AG04450 (cell line): Measurements from ENCODE around the gene SV2C. TPM values are rescaled to one million over a fixed set of nuclear protein-coding genes. Genes with fewer than 3 reads are reported as not detected.

Source experiments
- CTCF ChIA-PET: fragments of 300-600, 350-600 bp; formaldehyde crosslinking; extraction: SDS; loops from one replicate; lab custom pipeline; 2022; ENCODE audit warnings: antibody characterized with exemption, inconsistent platforms; lab: Charles Lee
- POLR2A ChIA-PET: fragments of 350-600 bp; formaldehyde crosslinking; extraction: SDS; loops from one replicate; lab custom pipeline; 2021; ENCODE audit warnings: antibody characterized with exemption, inconsistent platforms; lab: Yijun Ruan, JAX
- DNase-seq: peaks from one replicate; pipeline ENCODE4 v3.0.0-alpha.2; 2011; ENCODE audit warnings: low read depth, low spot score
- H3K27ac ChIP-seq: one replicate; pipeline ENCODE4 v1.5.1; 2012; ENCODE audit warnings: low read depth, low read length, control low read depth
- H3K27me3 ChIP-seq: one replicate; pipeline ENCODE4 v1.6.0; 2012; ENCODE audit warnings: low read length; ENCODE audit not compliant: control insufficient read depth, insufficient read depth
- H3K4me3 ChIP-seq: 2 replicates; pipeline ENCODE4 v1.5.1; 2011; ENCODE audit warnings: mild to moderate bottlenecking, low read depth, low read length, control low read depth
- H3K9me3 ChIP-seq: 2 replicates; pipeline ENCODE4 v1.5.1; 2012; ENCODE audit warnings: low read length; ENCODE audit not compliant: control insufficient read depth, insufficient read depth
- polyA plus RNA-seq: library from polyadenylated mRNA; depleted of rRNA; stranded (reverse); fragments of >200 nt; gene quantifications from 2 replicates; pipeline ENCODE4 v1.2.3, GENCODE V29; 2011
- TF ChIP-seq, protein P1 (sequence below): IDR thresholded peaks from 2 replicates; pipeline ENCODE4 v1.5.1; 2011; ENCODE audit warnings: low read depth, low read length, control low read depth, inconsistent platforms

SV2C gene
- polyA plus RNA-seq, 1 experiment: not detected

DNA sequence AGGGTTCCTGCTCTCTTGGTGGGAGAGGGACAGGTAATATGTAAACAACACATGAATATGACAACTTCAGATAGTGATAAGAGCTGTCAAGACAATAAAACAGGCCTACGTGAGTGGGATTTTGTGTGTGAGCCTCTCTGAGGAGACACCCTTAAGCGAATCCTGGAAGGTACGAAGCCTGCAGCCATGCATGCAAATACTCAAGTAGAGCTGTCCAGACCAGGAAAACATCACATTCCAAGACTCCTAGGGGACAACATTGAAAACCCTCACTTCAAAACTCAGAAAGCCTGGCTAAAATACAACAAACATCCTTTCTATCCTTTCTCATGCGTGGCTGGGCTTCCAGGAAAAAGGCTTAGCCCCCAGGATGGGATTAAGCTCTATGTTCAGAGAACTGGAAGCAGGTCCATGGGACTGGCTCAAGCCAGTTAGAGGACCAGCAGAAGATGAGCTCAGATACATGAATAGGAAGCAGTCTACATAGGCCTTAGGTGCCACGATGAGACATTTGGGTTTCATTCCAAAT is 195.1 kb downstream of the SV2C start:
- Histone ChIP-seq H3K27ac (no peak overlapping the region), H3K4me3 (no peak overlapping the region), H3K27me3 (no peaks in the 10 kb centered on the region), H3K9me3 (no peaks in the 10 kb centered on the region)
- CTCF ChIA-PET: no interaction called here
- TF ChIP-seq, protein P1, sequence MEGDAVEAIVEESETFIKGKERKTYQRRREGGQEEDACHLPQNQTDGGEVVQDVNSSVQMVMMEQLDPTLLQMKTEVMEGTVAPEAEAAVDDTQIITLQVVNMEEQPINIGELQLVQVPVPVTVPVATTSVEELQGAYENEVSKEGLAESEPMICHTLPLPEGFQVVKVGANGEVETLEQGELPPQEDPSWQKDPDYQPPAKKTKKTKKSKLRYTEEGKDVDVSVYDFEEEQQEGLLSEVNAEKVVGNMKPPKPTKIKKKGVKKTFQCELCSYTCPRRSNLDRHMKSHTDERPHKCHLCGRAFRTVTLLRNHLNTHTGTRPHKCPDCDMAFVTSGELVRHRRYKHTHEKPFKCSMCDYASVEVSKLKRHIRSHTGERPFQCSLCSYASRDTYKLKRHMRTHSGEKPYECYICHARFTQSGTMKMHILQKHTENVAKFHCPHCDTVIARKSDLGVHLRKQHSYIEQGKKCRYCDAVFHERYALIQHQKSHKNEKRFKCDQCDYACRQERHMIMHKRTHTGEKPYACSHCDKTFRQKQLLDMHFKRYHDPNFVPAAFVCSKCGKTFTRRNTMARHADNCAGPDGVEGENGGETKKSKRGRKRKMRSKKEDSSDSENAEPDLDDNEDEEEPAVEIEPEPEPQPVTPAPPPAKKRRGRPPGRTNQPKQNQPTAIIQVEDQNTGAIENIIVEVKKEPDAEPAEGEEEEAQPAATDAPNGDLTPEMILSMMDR: no peak
- POLR2A ChIA-PET: no interaction called here
- DNase-seq: no peak

DNA sequence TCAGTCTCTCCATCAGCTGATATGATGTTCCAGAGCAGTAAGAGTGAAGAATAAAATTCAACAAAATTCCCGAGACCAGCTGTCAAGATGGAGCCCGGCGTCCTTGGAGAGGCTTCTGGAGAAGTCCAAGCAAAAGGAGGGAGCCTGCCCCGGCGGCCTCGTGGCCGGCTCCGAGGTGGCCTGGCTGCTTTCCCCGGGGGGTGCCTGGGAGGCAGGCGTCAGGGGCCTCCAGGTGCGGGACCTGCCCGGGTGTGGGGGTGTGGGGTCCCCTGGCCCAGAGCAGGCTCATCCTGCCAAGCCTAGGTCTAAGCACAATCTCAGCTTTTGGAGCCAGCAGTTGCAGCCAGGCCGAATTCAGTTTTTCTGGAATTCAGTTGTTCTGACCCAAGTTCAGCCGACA is 197.3 kb downstream of the SV2C start:
- Histone ChIP-seq H3K27ac (no peak overlapping the region), H3K9me3 (no peaks in the 10 kb centered on the region), H3K4me3 (no peak overlapping the region), H3K27me3 (no peaks in the 10 kb centered on the region)
- TF ChIP-seq, protein P1: no peak
- CTCF ChIA-PET: no interaction called here
- POLR2A ChIA-PET: no interaction called here
- DNase-seq: no peak

DNA sequence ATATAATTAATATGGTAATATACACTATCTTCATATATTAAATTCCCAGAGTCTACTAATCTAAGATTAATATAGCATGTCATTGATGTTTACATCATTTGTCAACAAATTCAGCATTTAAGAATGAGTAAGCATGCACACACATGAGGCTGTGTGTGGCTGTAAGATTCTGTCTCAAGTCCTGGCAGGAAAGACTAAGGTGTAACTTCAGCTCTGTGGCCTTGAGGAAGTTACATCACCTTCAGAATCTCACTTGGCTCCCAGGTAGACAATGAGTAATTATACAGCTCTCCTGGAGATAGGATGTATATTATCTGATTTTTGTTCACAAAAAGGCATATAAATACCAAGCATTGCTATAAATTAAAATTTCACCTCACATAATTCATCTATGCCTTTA is 200.5 kb downstream of the SV2C start:
- Histone ChIP-seq H3K4me3 (no peak overlapping the region), H3K27me3 (no peaks in the 10 kb centered on the region), H3K27ac (no peak overlapping the region), H3K9me3 (no peaks in the 10 kb centered on the region)
- POLR2A ChIA-PET: no interaction called here
- CTCF ChIA-PET: no interaction called here
- TF ChIP-seq, protein P1: no peak
- no peak for DNase-seq

GRCh38 chr5:76289692-76290091 is 206.5 kb downstream of the SV2C start:
- Histone ChIP-seq H3K4me3 (no peak overlapping the region), H3K27ac (no peak overlapping the region), H3K9me3 (no peaks in the 10 kb centered on the region), H3K27me3 (no peaks in the 10 kb centered on the region)
- ChIA-PET POLR2A (no interaction called here), CTCF (no interaction called here)
- TF ChIP-seq, protein P1: no peak
- DNase-seq: no peak

- Histone ChIP-seq H3K4me3 (no peak overlapping the region), H3K9me3 (no peaks in the 10 kb centered on the region), H3K27me3 (no peaks in the 10 kb centered on the region), H3K27ac (no peak overlapping the region)
- CTCF ChIA-PET: no interaction called here
- TF ChIP-seq, protein P1: no peak
- no peak for DNase-seq
- POLR2A ChIA-PET: no interaction called here
Measured at GRCh38 chr5:76290321-76290757, 207.2 kb downstream of the SV2C start.
